CD4-positive, alpha-beta T cell treated with Interleukin-6 for 4 hours (primary cell): Measurements from ENCODE around the gene DBN1.

ENCODE experiments used
- DNase-seq: peaks from one replicate; pipeline ENCODE4 v3.0.0-alpha.2; 2020; ENCODE audit warnings: mixed read lengths

Gene DBN1

GRCh38 chr5:177504086-177505056, 30.9 kb upstream of the DBN1 start:
- DNase-seq = no peak

- DNase-seq = no peak
Measured at GRCh38 chr5:177503351-177504085, 30.1 kb upstream of the DBN1 start.

- DNase-seq = no peak
Measured at GRCh38 chr5:177502886-177503285, 29.5 kb upstream of the DBN1 start.

GRCh38 chr5:177501874-177502678, 28.6 kb upstream of the DBN1 start:
- DNase-seq = no peak

- DNase-seq = peak; percentile 91
Measured at GRCh38 chr5:177500685-177501522, 27.5 kb upstream of the DBN1 start.

- DNase-seq = no peak
Measured at GRCh38 chr5:177499842-177500241, 26.4 kb upstream of the DBN1 start.

GRCh38 chr5:177498013-177498787, 24.8 kb upstream of the DBN1 start:
- DNase-seq = no peak

GRCh38 chr5:177497292-177498012, 24.0 kb upstream of the DBN1 start, which contains the start of gene PDLIM7:
PDLIM7 (minus strand) TSS chr5:177497604; CDS start chr5:177496512, 1,092 bp downstream.
- DNase-seq = peak; percentile 96

- DNase-seq = no peak
Measured at GRCh38 chr5:177496727-177497291, 23.4 kb upstream of the DBN1 start.

GRCh38 chr5:177496070-177496726, 22.8 kb upstream of the DBN1 start:
- DNase-seq = no peak

GRCh38 chr5:177495243-177496060, 22.0 kb upstream of the DBN1 start:
- no peak for DNase-seq

GRCh38 chr5:177494346-177495195, 21.1 kb upstream of the DBN1 start:
- DNase-seq = peak; percentile 30

- DNase-seq = no peak
Measured at GRCh38 chr5:177493795-177494345, 20.4 kb upstream of the DBN1 start.

- DNase-seq = no peak
Measured at GRCh38 chr5:177492841-177493240, 19.4 kb upstream of the DBN1 start.

- no peak for DNase-seq
Measured at GRCh38 chr5:177491983-177492746, 18.7 kb upstream of the DBN1 start.

- no peak for DNase-seq
Measured at GRCh38 chr5:177491429-177491945, 18.1 kb upstream of the DBN1 start.
